Measurements from ENCODE around the gene REEP1. TPM values are rescaled to one million over a fixed set of nuclear protein-coding genes. Genes with fewer than 3 reads are reported as not detected.

Gene REEP1
- total RNA-seq, 1 experiment from 2014 or later, result 0.23 TPM

DNA sequence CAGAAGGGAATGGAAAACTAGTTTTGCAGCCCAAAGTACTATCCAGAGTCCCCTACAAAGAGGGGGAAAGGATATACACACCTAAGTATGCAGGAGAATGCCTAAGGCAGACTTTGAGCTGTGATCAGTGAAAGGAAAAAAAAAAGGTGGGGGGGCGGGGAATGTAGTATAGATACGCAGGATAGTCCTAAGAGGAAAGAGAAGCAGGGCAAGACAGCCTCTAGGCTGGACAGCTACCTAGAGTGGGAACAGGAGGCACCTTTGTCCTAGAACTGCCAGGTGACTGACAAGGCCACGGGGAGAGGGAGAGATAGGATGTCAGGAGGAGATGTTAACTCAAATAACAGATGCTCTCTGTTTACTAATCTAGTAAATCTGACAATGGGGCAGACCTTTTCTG lies 6.0 kb downstream of the REEP1 start:
- no peak overlapping the region for H3K27ac ChIP-seq (ENCODE audit: low read length)
- TF ChIP-seq, protein P1, sequence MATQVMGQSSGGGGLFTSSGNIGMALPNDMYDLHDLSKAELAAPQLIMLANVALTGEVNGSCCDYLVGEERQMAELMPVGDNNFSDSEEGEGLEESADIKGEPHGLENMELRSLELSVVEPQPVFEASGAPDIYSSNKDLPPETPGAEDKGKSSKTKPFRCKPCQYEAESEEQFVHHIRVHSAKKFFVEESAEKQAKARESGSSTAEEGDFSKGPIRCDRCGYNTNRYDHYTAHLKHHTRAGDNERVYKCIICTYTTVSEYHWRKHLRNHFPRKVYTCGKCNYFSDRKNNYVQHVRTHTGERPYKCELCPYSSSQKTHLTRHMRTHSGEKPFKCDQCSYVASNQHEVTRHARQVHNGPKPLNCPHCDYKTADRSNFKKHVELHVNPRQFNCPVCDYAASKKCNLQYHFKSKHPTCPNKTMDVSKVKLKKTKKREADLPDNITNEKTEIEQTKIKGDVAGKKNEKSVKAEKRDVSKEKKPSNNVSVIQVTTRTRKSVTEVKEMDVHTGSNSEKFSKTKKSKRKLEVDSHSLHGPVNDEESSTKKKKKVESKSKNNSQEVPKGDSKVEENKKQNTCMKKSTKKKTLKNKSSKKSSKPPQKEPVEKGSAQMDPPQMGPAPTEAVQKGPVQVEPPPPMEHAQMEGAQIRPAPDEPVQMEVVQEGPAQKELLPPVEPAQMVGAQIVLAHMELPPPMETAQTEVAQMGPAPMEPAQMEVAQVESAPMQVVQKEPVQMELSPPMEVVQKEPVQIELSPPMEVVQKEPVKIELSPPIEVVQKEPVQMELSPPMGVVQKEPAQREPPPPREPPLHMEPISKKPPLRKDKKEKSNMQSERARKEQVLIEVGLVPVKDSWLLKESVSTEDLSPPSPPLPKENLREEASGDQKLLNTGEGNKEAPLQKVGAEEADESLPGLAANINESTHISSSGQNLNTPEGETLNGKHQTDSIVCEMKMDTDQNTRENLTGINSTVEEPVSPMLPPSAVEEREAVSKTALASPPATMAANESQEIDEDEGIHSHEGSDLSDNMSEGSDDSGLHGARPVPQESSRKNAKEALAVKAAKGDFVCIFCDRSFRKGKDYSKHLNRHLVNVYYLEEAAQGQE (IDR thresholded peaks at IDR 0.05; ENCODE audit: insufficient read depth in 1 of 2, low read depth in 2 of 2, low read length in 1 of 2), result no peak
- no peak for TF ChIP-seq SIN3A (IDR thresholded peaks at IDR 0.05; ENCODE audit: borderline replicate concordance, insufficient read depth, low read depth, low read length)
- TF ChIP-seq POLR2AphosphoS5 (IDR thresholded peaks at IDR 0.05; ENCODE audit: low read depth, low read length), result no peak
- TF ChIP-seq, protein P2, sequence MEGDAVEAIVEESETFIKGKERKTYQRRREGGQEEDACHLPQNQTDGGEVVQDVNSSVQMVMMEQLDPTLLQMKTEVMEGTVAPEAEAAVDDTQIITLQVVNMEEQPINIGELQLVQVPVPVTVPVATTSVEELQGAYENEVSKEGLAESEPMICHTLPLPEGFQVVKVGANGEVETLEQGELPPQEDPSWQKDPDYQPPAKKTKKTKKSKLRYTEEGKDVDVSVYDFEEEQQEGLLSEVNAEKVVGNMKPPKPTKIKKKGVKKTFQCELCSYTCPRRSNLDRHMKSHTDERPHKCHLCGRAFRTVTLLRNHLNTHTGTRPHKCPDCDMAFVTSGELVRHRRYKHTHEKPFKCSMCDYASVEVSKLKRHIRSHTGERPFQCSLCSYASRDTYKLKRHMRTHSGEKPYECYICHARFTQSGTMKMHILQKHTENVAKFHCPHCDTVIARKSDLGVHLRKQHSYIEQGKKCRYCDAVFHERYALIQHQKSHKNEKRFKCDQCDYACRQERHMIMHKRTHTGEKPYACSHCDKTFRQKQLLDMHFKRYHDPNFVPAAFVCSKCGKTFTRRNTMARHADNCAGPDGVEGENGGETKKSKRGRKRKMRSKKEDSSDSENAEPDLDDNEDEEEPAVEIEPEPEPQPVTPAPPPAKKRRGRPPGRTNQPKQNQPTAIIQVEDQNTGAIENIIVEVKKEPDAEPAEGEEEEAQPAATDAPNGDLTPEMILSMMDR (IDR thresholded peaks at IDR 0.05), result no peak
- no peak for TF ChIP-seq TCF7L2 (IDR thresholded peaks at IDR 0.05; ENCODE audit: low read depth, low read length)
- no peak for ATAC-seq
- ChIA-PET CTCF (no interaction called here), POLR2A (no interaction called here)
- H3K36me3 ChIP-seq (ENCODE audit: control insufficient read depth, insufficient read depth, low read length), result no peaks in the 10 kb centered on the region
- in situ Hi-C loops (cut with HindIII; ENCODE audit: low pct_unique_long_range_greater_than_20kb, low sequenced_read_pairs) (no loop called here), intact Hi-C loops (cut with micrococcal nuclease; ENCODE audit: unreplicated experiment) (no loop called here)
- BruUV-seq (replicated peaks), result no TSS peak
- H3K4me1 ChIP-seq (ENCODE audit: control insufficient read depth, insufficient read depth, low read length), result peaks cover under 1% of the 10 kb centered on the region; the same call in 1 of the 2 replicates
- H3K4me3 ChIP-seq (ENCODE audit: low read depth in 2 of 2, low read length in 2 of 2), result no peak overlapping the region
- no peak for DNase-seq (ENCODE audit: low read depth, low spot score)
- H3K9me3 ChIP-seq (ENCODE audit: control insufficient read depth, insufficient read depth, low read depth, low read length), result no peaks in the 10 kb centered on the region
- peaks cover 11% of the 10 kb centered on the region for H3K27me3 ChIP-seq (ENCODE audit: control insufficient read depth, insufficient read depth, low read length)

DNA sequence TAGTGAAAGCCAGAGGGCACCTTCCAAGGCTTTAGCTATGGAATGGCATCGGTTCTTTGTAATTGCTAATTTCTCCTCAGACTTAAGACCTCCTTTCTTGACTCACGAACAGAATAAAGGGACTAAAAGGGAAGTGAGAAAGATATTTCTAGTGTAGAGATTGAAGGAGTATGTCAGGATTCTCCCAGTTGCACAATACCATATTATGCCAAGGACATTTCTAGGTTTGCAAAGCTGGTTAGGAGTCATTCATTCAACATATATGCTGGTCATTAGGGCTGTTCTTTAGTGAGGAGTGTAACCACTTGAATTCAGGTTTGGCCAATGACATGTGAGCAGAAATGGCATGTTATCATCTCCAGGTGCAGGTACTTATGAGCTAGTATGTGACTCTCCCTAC lies 7.4 kb downstream of the REEP1 start:
- intact Hi-C loops (cut with micrococcal nuclease; ENCODE audit: unreplicated experiment), result no loop called here
- POLR2A ChIA-PET, result interaction anchor here (0.6 kb wide), 1 partner anchor 112 kb away, joined by 14 read pairs; no protein-coding TSS in a partner anchor
- CTCF ChIA-PET, result no interaction called here
- Histone ChIP-seq H3K27ac (ENCODE audit: low read length) (no peak overlapping the region), H3K4me1 (ENCODE audit: control insufficient read depth, insufficient read depth, low read length) (no peaks in the 10 kb centered on the region), H3K4me3 (ENCODE audit: low read depth in 2 of 2, low read length in 2 of 2) (no peak overlapping the region), H3K9me3 (ENCODE audit: control insufficient read depth, insufficient read depth, low read depth, low read length) (no peaks in the 10 kb centered on the region), H3K36me3 (ENCODE audit: control insufficient read depth, insufficient read depth, low read length) (no peaks in the 10 kb centered on the region), H3K27me3 (ENCODE audit: control insufficient read depth, insufficient read depth, low read length) (peaks cover 6% of the 10 kb centered on the region)
- no TSS peak for BruUV-seq (replicated peaks)
- ATAC-seq (no peak), DNase-seq (ENCODE audit: low read depth, low spot score) (no peak)
- in situ Hi-C loops (cut with HindIII; ENCODE audit: low pct_unique_long_range_greater_than_20kb, low sequenced_read_pairs), result no loop called here
- TF ChIP-seq, protein P1 (IDR thresholded peaks at IDR 0.05; ENCODE audit: insufficient read depth in 1 of 2, low read depth in 2 of 2, low read length in 1 of 2), result no peak
- no peak for TF ChIP-seq SIN3A (IDR thresholded peaks at IDR 0.05; ENCODE audit: borderline replicate concordance, insufficient read depth, low read depth, low read length)
- TF ChIP-seq, protein P2 (IDR thresholded peaks at IDR 0.05), result no peak

Measured in Panc1 (cell line).